H9 (cell line): ENCODE measurements around the gene RBM12. TPM values are rescaled to one million over a fixed set of nuclear protein-coding genes. Genes with fewer than 3 reads are reported as not detected.

Experiments
- DNase-seq: peaks from one replicate; pipeline ENCODE4 v3.0.0-alpha.2; 2017
- H2AFZ ChIP-seq: one replicate; pipeline ENCODE4 v1.6.1; 2013; ENCODE audit warnings: mild to moderate bottlenecking, low read length, control low read depth, moderate library complexity
- H2AK5ac ChIP-seq: 2 replicates; pipeline ENCODE4 v1.6.1; 2013; ENCODE audit warnings: low read length, control low read depth, mixed read lengths; ENCODE audit not compliant: insufficient read length
- H2BK120ac ChIP-seq: one replicate; pipeline ENCODE4 v1.6.1; 2013; ENCODE audit warnings: low read depth, mild to moderate bottlenecking, low read length, control low read depth, inconsistent platforms; ENCODE audit not compliant: poor library complexity, severe bottlenecking
- H2BK12ac ChIP-seq: 2 replicates; pipeline ENCODE4 v1.6.1; 2013; ENCODE audit warnings: low read length, control low read depth, mixed read lengths, low read depth; ENCODE audit not compliant: insufficient read length
- H2BK15ac ChIP-seq: 2 replicates; pipeline ENCODE4 v1.6.1; 2013; ENCODE audit warnings: low read depth, low read length, control low read depth
- H2BK20ac ChIP-seq: one replicate; pipeline ENCODE4 v1.6.1; 2013; ENCODE audit warnings: low read depth, mild to moderate bottlenecking, low read length, control low read depth, inconsistent platforms; ENCODE audit not compliant: poor library complexity, severe bottlenecking
- H2BK5ac ChIP-seq: 2 replicates; pipeline ENCODE4 v1.6.1; 2013; ENCODE audit warnings: low read length, control low read depth, mixed read lengths; ENCODE audit not compliant: insufficient read length
- H3K14ac ChIP-seq: 2 replicates; pipeline ENCODE4 v1.6.1; 2013; ENCODE audit warnings: low read length, control low read depth; ENCODE audit not compliant: insufficient read depth
- H3K18ac ChIP-seq: 2 replicates; pipeline ENCODE4 v1.6.1; 2013; ENCODE audit warnings: low read depth, mild to moderate bottlenecking, mixed read lengths, low read length, control low read depth; ENCODE audit not compliant: insufficient read length
- H3K23ac ChIP-seq: 2 replicates; pipeline ENCODE4 v1.6.1; 2013; ENCODE audit warnings: low read length, control low read depth, mixed read lengths, low read depth; ENCODE audit not compliant: insufficient read length
- H3K23me2 ChIP-seq: 2 replicates; pipeline ENCODE4 v1.6.1; 2013; ENCODE audit warnings: low read depth, mild to moderate bottlenecking, mixed read lengths, low read length, control low read depth; ENCODE audit not compliant: insufficient read length, poor library complexity, severe bottlenecking
- H3K27ac ChIP-seq: 2 replicates; pipeline ENCODE4 v1.5.1; 2013; ENCODE audit warnings: low read length, control low read depth, mixed read lengths, low read depth; ENCODE audit not compliant: insufficient read length
- H3K27me3 ChIP-seq: 2 replicates; pipeline ENCODE4 v1.6.1; 2013; ENCODE audit warnings: low read length, control low read depth, inconsistent platforms; ENCODE audit not compliant: insufficient read depth
- H3K4ac ChIP-seq: 2 replicates; pipeline ENCODE4 v1.6.1; 2013; ENCODE audit warnings: low read depth, mild to moderate bottlenecking, control low read depth, inconsistent platforms, low read length, moderate library complexity
- H3K4me1 ChIP-seq: 2 replicates; pipeline ENCODE4 v1.6.1; 2013; ENCODE audit warnings: low read length, control low read depth, inconsistent platforms; ENCODE audit not compliant: insufficient read depth
- H3K4me2 ChIP-seq: 2 replicates; pipeline ENCODE4 v1.6.1; 2013; ENCODE audit warnings: low read length, control low read depth, mixed read lengths; ENCODE audit not compliant: insufficient read length, insufficient read depth
- H3K56ac ChIP-seq: 2 replicates; pipeline ENCODE4 v1.6.1; 2013; ENCODE audit warnings: low read depth, mild to moderate bottlenecking, mixed read lengths, low read length, control low read depth; ENCODE audit not compliant: insufficient read length
- H3K79me1 ChIP-seq: 2 replicates; pipeline ENCODE4 v1.6.1; 2013; ENCODE audit warnings: low read depth, mild to moderate bottlenecking, moderate library complexity, low read length, control low read depth, inconsistent platforms; ENCODE audit not compliant: insufficient read depth, poor library complexity, severe bottlenecking
- H3K79me2 ChIP-seq: 2 replicates; pipeline ENCODE4 v1.6.1; 2013; ENCODE audit warnings: low read length, control low read depth, inconsistent platforms; ENCODE audit not compliant: insufficient read depth
- H3K9ac ChIP-seq: 2 replicates; pipeline ENCODE4 v1.6.1; 2013; ENCODE audit warnings: low read length, control low read depth, mixed read lengths; ENCODE audit not compliant: insufficient read length; ENCODE audit errors: extremely low read depth
- H3K9me3 ChIP-seq: one replicate; pipeline ENCODE4 v1.6.1; 2013; ENCODE audit warnings: low read depth, low read length, inconsistent platforms; ENCODE audit not compliant: control insufficient read depth
- H3T11ph ChIP-seq: one replicate; pipeline ENCODE4 v1.6.1; 2013; ENCODE audit warnings: mild to moderate bottlenecking, low read length, control low read depth, inconsistent platforms
- H4K20me1 ChIP-seq: one replicate; pipeline ENCODE4 v1.6.1; 2013; ENCODE audit not compliant: control insufficient read depth, insufficient read length, insufficient read depth
- H4K5ac ChIP-seq: 2 replicates; pipeline ENCODE4 v1.6.1; 2013; ENCODE audit warnings: low read depth, mild to moderate bottlenecking, mixed read lengths, low read length, control low read depth; ENCODE audit not compliant: insufficient read length
- H4K8ac ChIP-seq: replicated peaks from 2 replicates; pipeline ENCODE4 v1.6.1; 2013; ENCODE audit warnings: low read length, control low read depth, mixed read lengths, low read depth; ENCODE audit not compliant: insufficient read length
- H4K91ac ChIP-seq: 2 replicates; pipeline ENCODE4 v1.6.1; 2013; ENCODE audit warnings: low read depth, mild to moderate bottlenecking, moderate library complexity, mixed read lengths, low read length, control low read depth; ENCODE audit not compliant: insufficient read length
- H3K27ac Mint-ChIP-seq, 3 experiments: 2 replicates in 2 of 3; 3 replicates in 1 of 3; pipeline ENCODE4 v1.8.0; 2020 to 2021; ENCODE audit warnings: mixed read lengths in 3 of 3, mild to moderate bottlenecking in 1 of 3, moderate library complexity in 1 of 3
- H3K27me3 Mint-ChIP-seq: 2 replicates; pipeline ENCODE4 v1.8.0; 2021; ENCODE audit warnings: low read depth, mild to moderate bottlenecking, moderate library complexity, mixed read lengths
- H3K36me3 Mint-ChIP-seq, 3 experiments: 2 replicates in 2 of 3; 3 replicates in 1 of 3; pipeline ENCODE4 v1.8.0; 2020 to 2021; ENCODE audit warnings: low read depth in 3 of 3, mixed read lengths in 3 of 3; ENCODE audit not compliant: insufficient read depth in 1 of 3
- H3K4me1 Mint-ChIP-seq, 2 experiments: 2 replicates each; pipeline ENCODE4 v1.8.0; 2020; ENCODE audit warnings: mixed read lengths in 2 of 2
- H3K4me3 Mint-ChIP-seq, 2 experiments: 2 replicates in 1 of 2; 3 replicates in 1 of 2; pipeline ENCODE4 v1.8.0; 2020 to 2021; ENCODE audit warnings: mild to moderate bottlenecking in 2 of 2, mixed read lengths in 2 of 2, moderate library complexity in 1 of 2
- H3K9me3 Mint-ChIP-seq, 2 experiments: 2 replicates in 1 of 2; 3 replicates in 1 of 2; pipeline ENCODE4 v1.8.0; 2020; ENCODE audit warnings: mild to moderate bottlenecking in 2 of 2, mixed read lengths in 2 of 2, moderate library complexity in 1 of 2
- WGBS: extraction: QIAGEN DNeasy Blood & Tissue Kit; methylation state at CpG from one replicate; pipeline ENCODE4 v1.1.7; 2013; ENCODE audit warnings: missing lambda C conversion rate, low lambda C conversion rate, mixed read lengths; ENCODE audit not compliant: insufficient read length; ENCODE audit errors: extremely low coverage; 5-methylcytosine and 5-hydroxymethylcytosine counted together
- total RNA-seq: library from RNA; stranded (reverse); gene quantifications from 2 replicates; pipeline ENCODE4 v1.2.1, GENCODE V29; 2021
- TF ChIP-seq, protein P1 (sequence below): fragments of 200-600 bp; sonication (generic); conservative IDR thresholded peaks from 3 replicates; pipeline ENCODE4 v1.8.0; 2021; ENCODE audit warnings: antibody characterized with exemption, mild to moderate bottlenecking

Gene RBM12
- total RNA-seq, 1 experiment from 2014 or later: 260 TPM

DNA sequence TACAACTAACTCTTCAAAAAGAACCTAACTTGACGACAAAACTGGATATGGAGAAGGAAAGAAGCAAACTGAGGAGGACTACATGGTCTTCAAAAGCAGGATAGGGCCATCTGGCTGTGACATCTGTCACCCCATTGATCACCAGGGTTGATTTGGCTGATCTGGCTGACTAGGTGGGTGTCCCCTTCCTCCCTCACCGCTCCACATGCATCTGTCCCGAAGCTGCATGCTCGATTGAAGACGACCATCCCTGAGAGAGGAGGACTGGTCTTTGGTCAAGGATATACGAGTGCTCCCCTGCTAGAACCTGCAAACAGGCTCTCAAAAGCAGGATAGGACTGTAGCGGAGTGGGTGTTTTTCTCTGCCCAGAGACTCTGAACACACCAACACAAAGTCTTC, 21.7 kb downstream of the RBM12 start:
- Histone ChIP-seq H3K4ac (no peak overlapping the region), H4K8ac (no peak overlapping the region), H4K5ac (no peak overlapping the region), H4K20me1 (no peaks in the 10 kb centered on the region), H3K4me2 (no peak overlapping the region), H2BK5ac (no peak overlapping the region), H3K18ac (no peak overlapping the region), H3K9me3 (no peaks in the 10 kb centered on the region), H3K27ac (no peak overlapping the region), H3K23me2 (no peaks in the 10 kb centered on the region), H3T11ph (no peak overlapping the region), H2BK120ac (no peak overlapping the region), H2AFZ (no peak overlapping the region), H2BK15ac (no peak overlapping the region), H3K27me3 (no peaks in the 10 kb centered on the region), H3K79me1 (peaks cover 9% of the 10 kb centered on the region), H3K23ac (no peak overlapping the region), H4K91ac (no peak overlapping the region), H3K14ac (no peak overlapping the region), H3K79me2 (peaks cover 5% of the 10 kb centered on the region; the same call in 1 of the 2 replicates), H3K4me1 (peaks cover 1% of the 10 kb centered on the region; the same call in 1 of the 2 replicates), H3K56ac (no peak overlapping the region), H2BK12ac (no peak overlapping the region), H2BK20ac (no peak overlapping the region), H2AK5ac (no peak overlapping the region), H3K9ac (no peak overlapping the region)
- no peak for DNase-seq
- no peaks in the 10 kb centered on the region for H3K9me3 Mint-ChIP-seq
- TF ChIP-seq, protein P1, sequence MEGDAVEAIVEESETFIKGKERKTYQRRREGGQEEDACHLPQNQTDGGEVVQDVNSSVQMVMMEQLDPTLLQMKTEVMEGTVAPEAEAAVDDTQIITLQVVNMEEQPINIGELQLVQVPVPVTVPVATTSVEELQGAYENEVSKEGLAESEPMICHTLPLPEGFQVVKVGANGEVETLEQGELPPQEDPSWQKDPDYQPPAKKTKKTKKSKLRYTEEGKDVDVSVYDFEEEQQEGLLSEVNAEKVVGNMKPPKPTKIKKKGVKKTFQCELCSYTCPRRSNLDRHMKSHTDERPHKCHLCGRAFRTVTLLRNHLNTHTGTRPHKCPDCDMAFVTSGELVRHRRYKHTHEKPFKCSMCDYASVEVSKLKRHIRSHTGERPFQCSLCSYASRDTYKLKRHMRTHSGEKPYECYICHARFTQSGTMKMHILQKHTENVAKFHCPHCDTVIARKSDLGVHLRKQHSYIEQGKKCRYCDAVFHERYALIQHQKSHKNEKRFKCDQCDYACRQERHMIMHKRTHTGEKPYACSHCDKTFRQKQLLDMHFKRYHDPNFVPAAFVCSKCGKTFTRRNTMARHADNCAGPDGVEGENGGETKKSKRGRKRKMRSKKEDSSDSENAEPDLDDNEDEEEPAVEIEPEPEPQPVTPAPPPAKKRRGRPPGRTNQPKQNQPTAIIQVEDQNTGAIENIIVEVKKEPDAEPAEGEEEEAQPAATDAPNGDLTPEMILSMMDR: no peak
- no peak overlapping the region for H3K4me3 Mint-ChIP-seq
- H3K27ac Mint-ChIP-seq: peak overlapping the region in 2 of 3 experiments; percentile 9 to 23; a peak in 2 of 7 replicates
- no CpG with 5 or more reads among the region's 7 CpGs for WGBS
- peaks cover 0 to 6% (median 2%) of the 10 kb centered on the region in 3 experiments; a peak in 2 of 7 replicates for H3K36me3 Mint-ChIP-seq
- H3K27me3 Mint-ChIP-seq: no peaks in the 10 kb centered on the region; the same call in 1 of the 2 replicates
- peaks cover 49 to 56% of the 10 kb centered on the region in 2 experiments for H3K4me1 Mint-ChIP-seq
